Neural cell (in vitro differentiated cells): ENCODE measurements around the gene FGFR1OP2. TPM values are rescaled to one million over a fixed set of nuclear protein-coding genes. Genes with fewer than 3 reads are reported as not detected.

ENCODE experiments used
- H2AFZ ChIP-seq: fragments of 200-600, 300-800 bp; sonication (generic), shearing (Covaris generic); 2 replicates; pipeline ENCODE4 v1.6.0; 2014; ENCODE audit warnings: low read depth, mild to moderate bottlenecking, antibody characterized with exemption, low read length, moderate library complexity
- H3F3A ChIP-seq: fragments of 200-600 bp; shearing (Covaris generic); 2 replicates; pipeline ENCODE4 v1.6.1; 2016; ENCODE audit warnings: mild to moderate bottlenecking, moderate library complexity, mixed read lengths, antibody characterized with exemption, low read length; ENCODE audit not compliant: insufficient read depth, poor library complexity, severe bottlenecking
- H3K27ac ChIP-seq: fragments of 200-600, 300-800 bp; sonication (generic), shearing (Covaris generic); 2 replicates; pipeline ENCODE4 v1.5.1; 2014; ENCODE audit warnings: mild to moderate bottlenecking, low read length, moderate library complexity
- H3K27me3 ChIP-seq: fragments of 300-800, 200-600 bp; sonication (generic), shearing (Covaris generic); 2 replicates; pipeline ENCODE4 v1.6.0; 2014; ENCODE audit warnings: mild to moderate bottlenecking, low read depth, low read length, moderate library complexity; ENCODE audit not compliant: insufficient read depth
- H3K36me3 ChIP-seq: fragments of 300-800, 200-600 bp; sonication (generic), shearing (Covaris generic); 2 replicates; pipeline ENCODE4 v1.5.1; 2014; ENCODE audit warnings: mild to moderate bottlenecking, antibody characterized with exemption, low read length, moderate library complexity; ENCODE audit not compliant: insufficient read depth
- H3K4me2 ChIP-seq: fragments of 300-800, 200-600 bp; sonication (generic), shearing (Covaris generic); 2 replicates; pipeline ENCODE4 v1.6.0; 2014; ENCODE audit warnings: mild to moderate bottlenecking, low read length
- H3K4me3 ChIP-seq: fragments of 300-800, 200-600 bp; sonication (generic), shearing (Covaris generic); 2 replicates; pipeline ENCODE4 v1.5.1; 2014; ENCODE audit warnings: mild to moderate bottlenecking, low read length, moderate library complexity
- H3K79me2 ChIP-seq: fragments of 200-600 bp; shearing (Covaris generic); replicated peaks from 2 replicates; pipeline ENCODE4 v1.6.0; 2014; ENCODE audit warnings: mild to moderate bottlenecking, low read length, moderate library complexity; ENCODE audit not compliant: insufficient read depth
- H3K9ac ChIP-seq: fragments of 300-800, 200-600 bp; sonication (generic), shearing (Covaris generic); 2 replicates; pipeline ENCODE4 v1.6.1; 2016; ENCODE audit warnings: mild to moderate bottlenecking, low read length, mixed read lengths
- H3K9me2 ChIP-seq: fragments of 200-600 bp; shearing (Covaris generic); 2 replicates; pipeline ENCODE4 v1.6.1; 2016; ENCODE audit warnings: mild to moderate bottlenecking, low read length, mixed read lengths; ENCODE audit not compliant: insufficient read depth
- H3K9me3 ChIP-seq: fragments of 200-600, 300-800 bp; sonication (generic), shearing (Covaris generic); 2 replicates; pipeline ENCODE4 v1.6.1; 2016; ENCODE audit warnings: mild to moderate bottlenecking, mixed run types, low read length, moderate library complexity, mixed read lengths
- H4K20me1 ChIP-seq: fragments of 200-600 bp; shearing (Covaris generic); 2 replicates; pipeline ENCODE4 v1.6.1; 2016; ENCODE audit warnings: mild to moderate bottlenecking, mixed run types; ENCODE audit not compliant: insufficient read depth
- EP300 ChIP-seq: fragments of 450-650 bp; conservative IDR thresholded peaks from 2 replicates; pipeline ENCODE4 v1.6.1; 2014; ENCODE audit warnings: antibody characterized with exemption, mild to moderate bottlenecking, moderate library complexity; ENCODE audit not compliant: poor library complexity, severe bottlenecking
- EZH2 ChIP-seq: fragments of 200-600, 300-800 bp; shearing (Covaris generic), sonication (generic); IDR thresholded peaks from 2 replicates; pipeline ENCODE4 v1.6.1; 2014; ENCODE audit warnings: antibody characterized with exemption, low read length, borderline replicate concordance, mild to moderate bottlenecking; ENCODE audit not compliant: insufficient read depth, poor library complexity, severe bottlenecking
- MXI1 ChIP-seq: fragments of 450-650 bp; conservative IDR thresholded peaks from 2 replicates; pipeline ENCODE4 v1.6.1; 2014; ENCODE audit warnings: antibody characterized with exemption, mild to moderate bottlenecking; ENCODE audit not compliant: poor library complexity, severe bottlenecking
- POLR2AphosphoS5 ChIP-seq: IDR thresholded peaks from 2 replicates; pipeline ENCODE4 v1.6.1; 2012
- RAD21 ChIP-seq: fragments of 450-650 bp; conservative IDR thresholded peaks from 2 replicates; pipeline ENCODE4 v1.6.1; 2014; ENCODE audit warnings: antibody characterized with exemption, mild to moderate bottlenecking, moderate library complexity
- SMC3 ChIP-seq: fragments of 450-650 bp; conservative IDR thresholded peaks from 2 replicates; pipeline ENCODE4 v1.6.1; 2014; ENCODE audit warnings: antibody characterized with exemption, mild to moderate bottlenecking, moderate library complexity; ENCODE audit not compliant: poor library complexity
- TAF1 ChIP-seq: IDR thresholded peaks from 2 replicates; pipeline ENCODE4 v1.6.1; 2012; ENCODE audit warnings: low read depth
- polyA plus RNA-seq: library from polyadenylated mRNA; depleted of rRNA; stranded (reverse); fragments of >200 nt; gene quantifications from 2 replicates; pipeline ENCODE4 v1.2.3, GENCODE V29; 2014
- TF ChIP-seq, protein P1 (sequence below): fragments of 450-650 bp; IDR thresholded peaks from 2 replicates; pipeline ENCODE4 v1.5.1; 2014; ENCODE audit warnings: antibody characterized with exemption, mild to moderate bottlenecking, moderate library complexity; ENCODE audit not compliant: poor library complexity, severe bottlenecking
- TF ChIP-seq, protein P2 (sequence below): IDR thresholded peaks from 2 replicates; pipeline ENCODE4 v1.6.1; 2012; ENCODE audit warnings: borderline replicate concordance

Gene FGFR1OP2
- polyA plus RNA-seq, 1 donor from 2014 or later, result 79.4 TPM

DNA sequence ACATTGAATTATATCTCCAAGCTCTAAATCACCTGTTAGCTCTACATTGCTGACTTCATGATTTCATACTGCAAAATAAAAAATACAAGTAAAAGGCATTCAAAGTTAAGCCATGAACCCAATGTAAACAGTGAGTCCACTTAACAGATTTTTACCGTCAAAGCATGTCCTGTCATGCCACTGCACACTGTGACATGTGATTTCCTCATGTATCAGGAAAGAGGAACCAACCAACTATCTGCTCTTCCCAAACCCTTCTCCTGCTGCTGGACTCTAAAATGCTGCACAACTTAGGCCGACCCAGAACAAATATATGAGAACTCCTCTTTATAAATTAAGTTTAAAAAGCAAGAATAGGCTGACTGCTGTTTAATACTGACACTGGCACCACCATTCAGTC is 38.4 kb downstream of the FGFR1OP2 start:
- Histone ChIP-seq H3F3A (no peaks in the 10 kb centered on the region), H3K9me3 (no peaks in the 10 kb centered on the region), H3K4me3 (no peak overlapping the region), H2AFZ (no peak overlapping the region), H3K27me3 (no peaks in the 10 kb centered on the region), H3K79me2 (no peaks in the 10 kb centered on the region), H3K9ac (no peak overlapping the region), H3K36me3 (no peaks in the 10 kb centered on the region), H4K20me1 (no peaks in the 10 kb centered on the region), H3K27ac (no peak overlapping the region), H3K4me2 (no peak overlapping the region), H3K9me2 (no peaks in the 10 kb centered on the region)
- TF ChIP-seq TAF1 (no peak), EP300 (no peak), SMC3 (no peak), RAD21 (no peak), MXI1 (no peak), EZH2 (no peak), POLR2AphosphoS5 (no peak)
- TF ChIP-seq, protein P1, sequence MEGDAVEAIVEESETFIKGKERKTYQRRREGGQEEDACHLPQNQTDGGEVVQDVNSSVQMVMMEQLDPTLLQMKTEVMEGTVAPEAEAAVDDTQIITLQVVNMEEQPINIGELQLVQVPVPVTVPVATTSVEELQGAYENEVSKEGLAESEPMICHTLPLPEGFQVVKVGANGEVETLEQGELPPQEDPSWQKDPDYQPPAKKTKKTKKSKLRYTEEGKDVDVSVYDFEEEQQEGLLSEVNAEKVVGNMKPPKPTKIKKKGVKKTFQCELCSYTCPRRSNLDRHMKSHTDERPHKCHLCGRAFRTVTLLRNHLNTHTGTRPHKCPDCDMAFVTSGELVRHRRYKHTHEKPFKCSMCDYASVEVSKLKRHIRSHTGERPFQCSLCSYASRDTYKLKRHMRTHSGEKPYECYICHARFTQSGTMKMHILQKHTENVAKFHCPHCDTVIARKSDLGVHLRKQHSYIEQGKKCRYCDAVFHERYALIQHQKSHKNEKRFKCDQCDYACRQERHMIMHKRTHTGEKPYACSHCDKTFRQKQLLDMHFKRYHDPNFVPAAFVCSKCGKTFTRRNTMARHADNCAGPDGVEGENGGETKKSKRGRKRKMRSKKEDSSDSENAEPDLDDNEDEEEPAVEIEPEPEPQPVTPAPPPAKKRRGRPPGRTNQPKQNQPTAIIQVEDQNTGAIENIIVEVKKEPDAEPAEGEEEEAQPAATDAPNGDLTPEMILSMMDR, result no peak
- TF ChIP-seq, protein P2, sequence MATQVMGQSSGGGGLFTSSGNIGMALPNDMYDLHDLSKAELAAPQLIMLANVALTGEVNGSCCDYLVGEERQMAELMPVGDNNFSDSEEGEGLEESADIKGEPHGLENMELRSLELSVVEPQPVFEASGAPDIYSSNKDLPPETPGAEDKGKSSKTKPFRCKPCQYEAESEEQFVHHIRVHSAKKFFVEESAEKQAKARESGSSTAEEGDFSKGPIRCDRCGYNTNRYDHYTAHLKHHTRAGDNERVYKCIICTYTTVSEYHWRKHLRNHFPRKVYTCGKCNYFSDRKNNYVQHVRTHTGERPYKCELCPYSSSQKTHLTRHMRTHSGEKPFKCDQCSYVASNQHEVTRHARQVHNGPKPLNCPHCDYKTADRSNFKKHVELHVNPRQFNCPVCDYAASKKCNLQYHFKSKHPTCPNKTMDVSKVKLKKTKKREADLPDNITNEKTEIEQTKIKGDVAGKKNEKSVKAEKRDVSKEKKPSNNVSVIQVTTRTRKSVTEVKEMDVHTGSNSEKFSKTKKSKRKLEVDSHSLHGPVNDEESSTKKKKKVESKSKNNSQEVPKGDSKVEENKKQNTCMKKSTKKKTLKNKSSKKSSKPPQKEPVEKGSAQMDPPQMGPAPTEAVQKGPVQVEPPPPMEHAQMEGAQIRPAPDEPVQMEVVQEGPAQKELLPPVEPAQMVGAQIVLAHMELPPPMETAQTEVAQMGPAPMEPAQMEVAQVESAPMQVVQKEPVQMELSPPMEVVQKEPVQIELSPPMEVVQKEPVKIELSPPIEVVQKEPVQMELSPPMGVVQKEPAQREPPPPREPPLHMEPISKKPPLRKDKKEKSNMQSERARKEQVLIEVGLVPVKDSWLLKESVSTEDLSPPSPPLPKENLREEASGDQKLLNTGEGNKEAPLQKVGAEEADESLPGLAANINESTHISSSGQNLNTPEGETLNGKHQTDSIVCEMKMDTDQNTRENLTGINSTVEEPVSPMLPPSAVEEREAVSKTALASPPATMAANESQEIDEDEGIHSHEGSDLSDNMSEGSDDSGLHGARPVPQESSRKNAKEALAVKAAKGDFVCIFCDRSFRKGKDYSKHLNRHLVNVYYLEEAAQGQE, result no peak

DNA sequence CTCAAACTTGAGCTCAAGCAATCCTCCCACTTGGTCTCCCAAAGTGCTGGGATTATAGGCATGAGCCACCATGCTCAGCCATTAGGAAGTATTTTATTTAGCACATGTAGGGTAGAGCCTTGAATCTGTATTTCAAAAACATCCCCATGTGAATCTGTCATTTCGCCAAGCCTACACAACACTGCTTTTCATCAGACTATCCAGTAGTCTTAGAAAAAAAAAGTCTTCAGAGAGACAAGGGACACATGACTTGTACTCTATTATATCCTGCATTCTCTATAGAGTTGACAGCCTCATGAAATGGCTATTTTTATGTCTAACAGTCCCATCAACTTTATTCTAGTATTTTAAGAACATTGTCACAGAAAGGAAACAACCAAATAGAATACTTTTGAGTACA is 40.5 kb downstream of the FGFR1OP2 start:
- H3K79me2 ChIP-seq, result no peaks in the 10 kb centered on the region
- no peaks in the 10 kb centered on the region for H3K27me3 ChIP-seq
- no peaks in the 10 kb centered on the region for H3K9me3 ChIP-seq
- no peaks in the 10 kb centered on the region for H3K9me2 ChIP-seq
- no peak overlapping the region for H2AFZ ChIP-seq
- TF ChIP-seq, protein P1, result no peak
- no peaks in the 10 kb centered on the region for H3F3A ChIP-seq
- no peak overlapping the region for H3K9ac ChIP-seq
- H3K4me2 ChIP-seq, result no peak overlapping the region
- H3K4me3 ChIP-seq, result no peak overlapping the region
- H3K36me3 ChIP-seq, result no peaks in the 10 kb centered on the region
- H4K20me1 ChIP-seq, result no peaks in the 10 kb centered on the region
- H3K27ac ChIP-seq, result no peak overlapping the region
